NCI-H128 (cell line): ENCODE measurements around the gene TMEM121B.

Experiments
- DNase-seq: peaks from one replicate; lab custom pipeline; 2025; ENCODE audit not compliant: unreplicated experiment; lab: John Stamatoyannopoulos, UW

The TMEM121B gene

GRCh38 chr22:17112491-17113042 lies 8.6 kb downstream of the TMEM121B start:
- no peak for DNase-seq

- DNase-seq, result no peak
Observed at GRCh38 chr22:17110791-17111550, 10.2 kb downstream of the TMEM121B start.

GRCh38 chr22:17109976-17110375 lies 11.2 kb downstream of the TMEM121B start:
- DNase-seq, result no peak

GRCh38 chr22:17109113-17109865 lies 11.9 kb downstream of the TMEM121B start:
- DNase-seq, result no peak

- no peak for DNase-seq
Observed at GRCh38 chr22:17108256-17109112, 12.7 kb downstream of the TMEM121B start.

- no peak for DNase-seq
Observed at GRCh38 chr22:17107547-17107810, 13.7 kb downstream of the TMEM121B start.

- no peak for DNase-seq
Observed at GRCh38 chr22:17106785-17107546, 14.2 kb downstream of the TMEM121B start.

- no peak for DNase-seq
Observed at GRCh38 chr22:17106161-17106784, 14.9 kb downstream of the TMEM121B start.

- no peak for DNase-seq
Observed at GRCh38 chr22:17105143-17106129, 15.7 kb downstream of the TMEM121B start.

GRCh38 chr22:17104336-17104935 lies 16.7 kb downstream of the TMEM121B start:
- no peak for DNase-seq

GRCh38 chr22:17103351-17103750 lies 17.8 kb downstream of the TMEM121B start:
- no peak for DNase-seq

- DNase-seq, result no peak
Observed at GRCh38 chr22:17102297-17102667, 18.9 kb downstream of the TMEM121B start.

- no peak for DNase-seq
Observed at GRCh38 chr22:17101475-17102296, 19.5 kb downstream of the TMEM121B start.

- DNase-seq, result no peak
Observed at GRCh38 chr22:17100621-17101020, 20.5 kb downstream of the TMEM121B start.

GRCh38 chr22:17098379-17098819 lies 22.8 kb downstream of the TMEM121B start:
- DNase-seq, result no peak

GRCh38 chr22:17097701-17098100 lies 23.5 kb downstream of the TMEM121B start:
- DNase-seq, result no peak

- DNase-seq, result no peak
Observed at GRCh38 chr22:17097062-17097461, 24.1 kb downstream of the TMEM121B start.

- no peak for DNase-seq
Observed at GRCh38 chr22:17096071-17096470, 25.1 kb downstream of the TMEM121B start.
